Measurements from ENCODE around the gene TOMM6.

The TOMM6 gene

DNA sequence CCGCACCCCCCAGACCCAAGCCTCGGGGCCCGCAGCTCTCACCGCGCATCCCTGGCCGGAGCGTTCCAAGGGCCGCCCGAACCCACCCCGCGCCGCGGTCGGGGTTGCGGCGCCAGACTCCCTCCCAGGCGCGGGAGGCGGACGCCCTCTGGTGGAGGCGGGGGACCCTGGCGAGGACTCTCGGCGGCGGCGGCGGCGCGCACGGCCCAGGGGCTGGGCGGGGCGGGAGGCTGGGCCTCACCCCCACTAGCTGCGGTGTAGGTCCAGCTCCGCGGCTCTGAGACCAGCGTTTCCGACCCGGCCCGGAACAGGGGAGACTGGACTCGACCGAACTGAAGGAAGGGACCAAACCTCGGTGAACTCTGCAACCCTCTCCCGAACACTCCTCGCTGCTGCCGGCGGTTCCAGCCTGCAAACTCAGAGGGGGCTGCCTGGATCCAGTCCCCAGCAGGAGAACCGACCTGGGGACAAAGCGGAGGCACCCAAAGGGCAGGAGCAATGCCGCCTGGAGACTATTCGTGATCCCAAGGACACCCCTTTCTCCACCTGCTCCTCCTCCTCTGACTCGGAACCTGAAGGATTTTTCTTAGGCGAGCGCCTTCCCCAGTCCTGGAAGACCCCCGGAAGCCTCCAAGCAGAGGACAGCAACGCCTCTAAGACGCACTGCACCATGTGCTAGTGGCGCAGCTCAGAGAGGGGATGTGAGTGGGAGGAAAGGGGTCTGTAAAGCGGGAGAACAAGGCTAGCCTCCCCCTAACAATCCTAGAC is 859 bp upstream of the TOMM6 start:
- peaks cover 5% of the 10 kb centered on the region for H3K4me1 ChIP-seq (ENCODE audit: control insufficient read depth, insufficient read depth, low read length, poor library complexity, severe bottlenecking)
- H3K9me3 ChIP-seq (ENCODE audit: control insufficient read depth, low read length) = no peaks in the 10 kb centered on the region
- peaks cover 34% of the 10 kb centered on the region for H3K36me3 ChIP-seq (ENCODE audit: control insufficient read depth, insufficient read depth, low read length)
- 0 to 1% methylated on average over 42 to 49 of the region's 58 CpGs for WGBS, 2 experiments (ENCODE audit: insufficient coverage in 2 of 2)
- H3K27ac ChIP-seq (ENCODE audit: low read depth, low read length, severe bottlenecking) = peak overlapping the region; percentile 89
- H3K4me3 ChIP-seq (ENCODE audit: extremely low read depth, insufficient read depth, low read length, poor library complexity, severe bottlenecking) = peak overlapping the region; percentile 100

DNA sequence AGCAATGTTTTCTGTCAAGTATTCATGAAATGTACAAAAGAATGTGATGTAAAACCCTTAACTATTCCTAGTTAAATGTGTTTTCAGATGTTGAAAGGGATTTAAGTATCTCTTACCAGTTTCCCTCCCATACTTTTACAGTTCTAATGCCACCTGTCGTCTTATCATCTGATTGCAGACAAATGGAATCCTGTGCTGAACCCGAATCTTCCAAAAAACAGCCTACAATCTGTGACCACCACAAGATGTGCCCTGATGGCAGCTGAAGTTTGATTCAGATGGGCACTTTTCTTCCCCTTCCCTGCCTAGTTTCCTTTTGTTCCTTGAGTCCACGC is 1.9 kb downstream of the TOMM6 start:
- 100% methylated on average over 2 to 3 of the region's 3 CpGs for whole genome bisulfite sequencing, 2 experiments (ENCODE audit: insufficient coverage in 2 of 2)
- no peak overlapping the region for H3K4me3 ChIP-seq (ENCODE audit: extremely low read depth, insufficient read depth, low read length, poor library complexity, severe bottlenecking)
- peaks cover 47% of the 10 kb centered on the region for H3K36me3 ChIP-seq (ENCODE audit: control insufficient read depth, insufficient read depth, low read length)

DNA sequence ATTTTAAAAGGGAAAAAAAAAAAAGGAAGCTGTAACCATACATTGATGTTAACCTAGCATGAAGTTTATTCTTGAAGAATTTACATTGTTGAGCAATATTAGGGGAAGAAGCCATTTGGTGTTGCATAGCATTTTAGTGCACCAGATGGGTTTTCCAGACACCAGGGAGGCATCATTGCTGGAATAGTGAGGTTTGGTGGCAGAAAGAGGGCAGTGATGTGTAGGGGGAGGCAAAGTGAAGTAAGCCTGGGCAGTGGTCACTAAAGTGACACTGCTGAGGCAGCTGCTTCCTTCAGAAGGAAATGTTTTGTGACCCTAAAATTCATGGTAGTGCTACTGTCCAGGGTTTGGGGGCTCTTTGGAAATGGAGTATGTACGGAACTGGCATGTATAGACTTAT is 2.6 kb downstream of the TOMM6 start:
- 57 to 100% methylated on average over 1 of the region's 1 CpG for WGBS, 2 experiments (ENCODE audit: insufficient coverage in 2 of 2)
- H3K27ac ChIP-seq (ENCODE audit: low read depth, low read length, severe bottlenecking) = no peak overlapping the region
- no peaks in the 10 kb centered on the region for H3K9me3 ChIP-seq (ENCODE audit: control insufficient read depth, low read length)
- H3K36me3 ChIP-seq (ENCODE audit: control insufficient read depth, insufficient read depth, low read length) = peaks cover 54% of the 10 kb centered on the region
- H3K4me1 ChIP-seq (ENCODE audit: control insufficient read depth, insufficient read depth, low read length, poor library complexity, severe bottlenecking) = peaks cover 4% of the 10 kb centered on the region
- no peak overlapping the region for H3K4me3 ChIP-seq (ENCODE audit: extremely low read depth, insufficient read depth, low read length, poor library complexity, severe bottlenecking)

More for the DNA sequence above, 1.9 kb downstream of the TOMM6 start:
- H3K4me1 ChIP-seq (ENCODE audit: control insufficient read depth, insufficient read depth, low read length, poor library complexity, severe bottlenecking) = peaks cover 4% of the 10 kb centered on the region
- H3K9me3 ChIP-seq (ENCODE audit: control insufficient read depth, low read length) = no peaks in the 10 kb centered on the region
- H3K27ac ChIP-seq (ENCODE audit: low read depth, low read length, severe bottlenecking) = no peak overlapping the region

DNA sequence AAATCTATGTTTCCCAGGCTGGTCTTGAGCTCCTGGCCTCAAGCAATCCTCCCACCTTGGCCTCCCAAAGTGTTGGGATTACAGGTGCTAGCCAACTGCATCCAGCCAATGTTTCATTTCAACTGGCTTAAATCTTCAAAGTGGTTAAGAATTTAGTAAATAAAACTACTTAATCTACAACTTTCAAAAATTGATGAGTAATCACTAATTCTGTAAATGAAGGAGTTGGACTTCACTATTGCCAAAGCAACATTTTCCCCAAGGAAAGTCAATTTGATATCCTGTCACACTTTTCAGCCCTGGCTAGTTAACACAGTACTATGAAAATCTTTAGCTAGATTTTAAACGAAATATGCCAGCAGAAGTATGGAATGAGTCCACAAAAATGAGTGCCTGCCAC is 3.8 kb downstream of the TOMM6 start:
- H3K27ac ChIP-seq (ENCODE audit: low read depth, low read length, severe bottlenecking) = no peak overlapping the region
- H3K4me3 ChIP-seq (ENCODE audit: extremely low read depth, insufficient read depth, low read length, poor library complexity, severe bottlenecking) = no peak overlapping the region
- H3K9me3 ChIP-seq (ENCODE audit: control insufficient read depth, low read length) = no peaks in the 10 kb centered on the region
- no peaks in the 10 kb centered on the region for H3K4me1 ChIP-seq (ENCODE audit: control insufficient read depth, insufficient read depth, low read length, poor library complexity, severe bottlenecking)
- no CpG with 5 or more reads among the region's 1 CpG for WGBS, 2 experiments (ENCODE audit: insufficient coverage in 2 of 2)
- peaks cover 62% of the 10 kb centered on the region for H3K36me3 ChIP-seq (ENCODE audit: control insufficient read depth, insufficient read depth, low read length)

DNA sequence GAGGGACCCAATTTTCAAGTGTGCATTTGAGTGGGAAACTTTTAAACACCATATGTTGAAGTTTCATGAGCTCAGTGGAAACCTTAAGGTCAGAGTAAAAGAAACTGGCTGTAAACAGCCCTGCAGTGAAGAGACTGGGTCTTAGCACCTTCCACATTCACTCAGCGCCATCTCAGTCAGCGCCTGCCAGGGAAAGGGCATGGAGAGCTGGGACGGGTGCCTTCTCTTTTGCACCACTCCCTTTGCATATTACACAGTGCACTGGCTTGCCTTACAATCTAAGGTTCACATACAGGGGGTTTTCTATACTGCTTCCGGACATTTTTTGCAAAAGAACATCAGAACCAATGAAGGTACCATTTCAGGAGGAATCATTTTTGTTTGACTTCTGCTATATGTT is 4.5 kb downstream of the TOMM6 start:
- 82 to 100% methylated on average over 3 of the region's 4 CpGs for WGBS, 2 experiments (ENCODE audit: insufficient coverage in 2 of 2)
- no peak overlapping the region for H3K27ac ChIP-seq (ENCODE audit: low read depth, low read length, severe bottlenecking)
- no peaks in the 10 kb centered on the region for H3K4me1 ChIP-seq (ENCODE audit: control insufficient read depth, insufficient read depth, low read length, poor library complexity, severe bottlenecking)
- no peaks in the 10 kb centered on the region for H3K9me3 ChIP-seq (ENCODE audit: control insufficient read depth, low read length)
- no peak overlapping the region for H3K4me3 ChIP-seq (ENCODE audit: extremely low read depth, insufficient read depth, low read length, poor library complexity, severe bottlenecking)
- peaks cover 62% of the 10 kb centered on the region for H3K36me3 ChIP-seq (ENCODE audit: control insufficient read depth, insufficient read depth, low read length)

DNA sequence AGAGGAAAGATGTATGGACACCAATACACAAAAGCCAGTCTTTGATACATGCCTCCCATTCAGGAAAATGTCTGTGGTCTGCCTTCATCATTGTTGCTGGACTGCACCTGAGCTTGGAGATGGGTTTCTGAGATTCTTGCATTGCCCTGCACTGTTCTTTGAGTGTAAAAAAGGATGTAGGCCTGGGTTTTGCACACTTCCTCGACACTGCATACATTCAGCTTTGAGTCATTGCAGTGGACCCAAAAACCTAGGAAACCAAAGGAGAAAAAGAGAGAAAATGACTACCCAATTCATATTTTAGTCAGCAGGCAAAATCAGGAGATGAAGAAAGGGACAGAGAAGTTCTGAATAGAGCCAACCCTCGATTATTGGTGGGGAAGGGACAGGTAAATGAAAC is 9.0 kb downstream of the TOMM6 start:
- 83% methylated on average over 1 of the region's 2 CpGs; no CpG with 5 or more reads in 1 of the 2 experiments for WGBS, 2 experiments (ENCODE audit: insufficient coverage in 2 of 2)
- Histone ChIP-seq H3K27ac (ENCODE audit: low read depth, low read length, severe bottlenecking) (no peak overlapping the region), H3K4me3 (ENCODE audit: extremely low read depth, insufficient read depth, low read length, poor library complexity, severe bottlenecking) (no peak overlapping the region), H3K36me3 (ENCODE audit: control insufficient read depth, insufficient read depth, low read length) (peaks cover 45% of the 10 kb centered on the region), H3K4me1 (ENCODE audit: control insufficient read depth, insufficient read depth, low read length, poor library complexity, severe bottlenecking) (peaks cover 8% of the 10 kb centered on the region), H3K9me3 (ENCODE audit: control insufficient read depth, low read length) (no peaks in the 10 kb centered on the region)

DNA sequence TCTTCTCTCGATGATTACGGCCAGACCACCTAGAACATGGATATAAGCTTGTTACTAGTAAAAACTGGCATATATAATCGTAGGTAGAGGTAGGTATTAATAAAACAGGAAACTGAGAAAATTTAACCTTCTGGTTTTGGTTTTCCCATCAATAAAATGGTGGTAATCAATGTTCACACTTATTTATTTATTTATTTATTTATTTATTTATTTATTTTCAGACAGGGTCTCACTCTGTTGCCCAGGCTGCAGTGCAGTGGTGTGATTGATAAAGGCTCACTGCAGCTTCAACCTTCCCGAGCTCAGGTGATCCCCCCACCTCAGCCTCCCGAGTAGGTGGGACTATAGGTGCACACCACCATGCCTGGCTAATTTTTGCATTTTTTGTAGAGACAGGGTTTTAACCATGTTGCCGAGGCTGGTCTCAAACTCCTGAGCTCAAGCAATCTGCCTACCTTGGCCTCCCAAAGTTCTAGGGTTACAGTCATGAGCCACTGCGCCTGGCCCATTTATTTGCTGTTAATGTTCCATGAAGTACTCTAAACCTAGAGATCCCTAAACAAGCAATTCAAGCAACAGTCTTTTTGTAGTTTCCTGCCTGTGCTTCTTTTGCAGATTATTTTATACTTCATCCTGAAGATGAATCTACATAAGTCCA is 11.5 kb downstream of the TOMM6 start:
- H3K9me3 ChIP-seq (ENCODE audit: control insufficient read depth, low read length) = no peaks in the 10 kb centered on the region
- 95 to 96% methylated on average over 5 to 7 of the region's 7 CpGs for WGBS, 2 experiments (ENCODE audit: insufficient coverage in 2 of 2)
- H3K4me3 ChIP-seq (ENCODE audit: extremely low read depth, insufficient read depth, low read length, poor library complexity, severe bottlenecking) = no peak overlapping the region
- H3K4me1 ChIP-seq (ENCODE audit: control insufficient read depth, insufficient read depth, low read length, poor library complexity, severe bottlenecking) = peaks cover 8% of the 10 kb centered on the region
- no peak overlapping the region for H3K27ac ChIP-seq (ENCODE audit: low read depth, low read length, severe bottlenecking)
- peaks cover 32% of the 10 kb centered on the region for H3K36me3 ChIP-seq (ENCODE audit: control insufficient read depth, insufficient read depth, low read length)

DNA sequence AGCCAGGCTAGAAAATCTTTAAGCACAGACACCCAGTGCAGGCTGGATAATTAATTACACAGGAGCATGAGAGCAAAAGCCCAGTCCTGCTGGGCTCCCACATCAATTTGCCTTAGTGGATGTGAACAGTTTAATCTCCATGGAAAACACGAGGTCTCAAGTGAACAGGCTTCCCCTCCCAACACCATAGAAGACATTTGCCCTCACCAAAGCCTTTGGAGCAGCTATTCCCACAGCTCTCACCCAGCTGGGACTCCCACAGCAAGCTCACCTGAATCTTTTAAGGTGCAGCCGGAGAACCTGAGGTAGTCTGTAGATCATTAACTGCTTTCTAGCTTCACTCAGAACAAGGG is 12.0 kb downstream of the TOMM6 start:
- Histone ChIP-seq H3K27ac (ENCODE audit: low read depth, low read length, severe bottlenecking) (no peak overlapping the region), H3K4me3 (ENCODE audit: extremely low read depth, insufficient read depth, low read length, poor library complexity, severe bottlenecking) (no peak overlapping the region), H3K36me3 (ENCODE audit: control insufficient read depth, insufficient read depth, low read length) (peaks cover 29% of the 10 kb centered on the region), H3K4me1 (ENCODE audit: control insufficient read depth, insufficient read depth, low read length, poor library complexity, severe bottlenecking) (peaks cover 8% of the 10 kb centered on the region), H3K9me3 (ENCODE audit: control insufficient read depth, low read length) (no peaks in the 10 kb centered on the region)
- WGBS, 2 experiments (ENCODE audit: insufficient coverage in 2 of 2) = no CpG with 5 or more reads among the region's 2 CpGs

DNA sequence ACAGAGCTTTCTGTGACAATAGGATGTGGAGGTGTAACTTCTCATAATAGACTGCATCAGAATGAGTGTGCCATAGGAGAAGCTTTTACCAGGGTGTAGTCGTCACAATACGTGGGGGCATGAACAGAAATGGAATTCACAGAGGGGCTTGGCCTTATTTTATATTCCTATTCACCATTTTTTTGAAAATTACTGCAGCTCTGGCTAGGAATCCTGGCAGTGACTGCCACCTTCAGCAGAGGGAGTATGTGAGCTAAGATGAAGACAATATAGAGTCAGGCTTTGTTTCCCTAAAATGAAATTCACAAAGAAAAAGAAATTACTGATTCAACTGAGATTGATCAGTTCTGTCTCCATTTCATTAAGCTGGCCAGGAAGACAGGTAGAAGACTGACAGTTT is 13.9 kb downstream of the TOMM6 start:
- Histone ChIP-seq H3K36me3 (ENCODE audit: control insufficient read depth, insufficient read depth, low read length) (peaks cover 12% of the 10 kb centered on the region), H3K4me3 (ENCODE audit: extremely low read depth, insufficient read depth, low read length, poor library complexity, severe bottlenecking) (no peak overlapping the region), H3K27ac (ENCODE audit: low read depth, low read length, severe bottlenecking) (no peak overlapping the region), H3K9me3 (ENCODE audit: control insufficient read depth, low read length) (no peaks in the 10 kb centered on the region), H3K4me1 (ENCODE audit: control insufficient read depth, insufficient read depth, low read length, poor library complexity, severe bottlenecking) (peaks cover 8% of the 10 kb centered on the region)
- WGBS, 2 experiments (ENCODE audit: insufficient coverage in 2 of 2) = 69 to 100% methylated on average over 2 of the region's 2 CpGs

DNA sequence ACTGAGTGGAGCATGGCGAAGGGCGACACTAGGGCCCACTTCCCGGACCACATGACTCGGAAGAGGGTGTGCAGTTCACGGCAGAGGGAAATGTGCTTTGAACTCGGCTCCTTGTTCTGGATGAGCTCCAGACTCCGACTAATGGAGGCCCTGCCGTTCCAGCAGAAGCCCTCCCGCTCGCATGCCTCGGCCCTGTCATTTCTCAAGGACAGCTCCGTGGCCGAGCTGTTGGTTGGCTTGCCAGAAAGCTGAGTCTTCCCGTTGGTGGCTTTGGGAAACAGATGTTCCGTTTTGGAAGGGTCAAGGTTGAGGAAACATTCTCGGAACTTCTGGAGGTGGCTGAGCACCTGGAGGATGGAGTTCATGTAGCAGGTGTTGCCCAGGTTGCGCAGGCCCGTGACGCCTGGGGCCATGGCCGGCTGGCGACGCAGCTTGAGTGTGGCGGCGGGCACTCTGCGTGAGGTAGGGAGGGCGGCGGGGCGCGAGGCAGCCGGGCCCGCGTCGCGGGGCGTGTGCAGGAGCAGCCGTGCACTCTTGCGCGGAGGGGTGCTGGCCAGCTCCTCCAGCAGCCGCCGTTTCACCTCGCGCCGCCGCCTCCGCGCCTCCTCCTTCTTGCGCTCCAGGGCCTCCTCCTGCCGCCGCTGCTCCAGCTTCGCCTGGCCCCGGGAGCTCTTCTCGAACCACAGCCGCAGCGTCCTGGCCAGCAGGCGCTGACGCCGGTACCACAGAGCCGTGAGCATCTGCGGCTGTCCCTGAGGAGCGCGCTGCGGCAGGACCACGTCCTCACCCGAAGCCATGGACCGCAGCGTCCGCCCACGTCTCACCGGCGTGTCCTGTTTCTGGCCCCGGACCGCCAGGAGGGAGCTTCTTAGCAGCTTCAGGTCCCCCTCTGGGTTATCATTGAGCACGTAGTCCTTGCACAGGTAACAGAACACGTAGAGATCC is 18.6 kb downstream of the TOMM6 start:
- no peaks in the 10 kb centered on the region for H3K4me1 ChIP-seq (ENCODE audit: control insufficient read depth, insufficient read depth, low read length, poor library complexity, severe bottlenecking)
- WGBS, 2 experiments (ENCODE audit: insufficient coverage in 2 of 2) = 96 to 98% methylated on average over 52 to 73 of the region's 74 CpGs
- H3K27ac ChIP-seq (ENCODE audit: low read depth, low read length, severe bottlenecking) = no peak overlapping the region

More for the DNA sequence above, 18.6 kb downstream of the TOMM6 start:
- H3K4me3 ChIP-seq (ENCODE audit: extremely low read depth, insufficient read depth, low read length, poor library complexity, severe bottlenecking) = no peak overlapping the region
- no peaks in the 10 kb centered on the region for H3K36me3 ChIP-seq (ENCODE audit: control insufficient read depth, insufficient read depth, low read length)
- H3K9me3 ChIP-seq (ENCODE audit: control insufficient read depth, low read length) = no peaks in the 10 kb centered on the region
